Measurements from ENCODE around the gene SLC8A1. TPM values are rescaled to one million over a fixed set of nuclear protein-coding genes. Genes with fewer than 3 reads are reported as not detected.

The SLC8A1 gene
- total RNA-seq, 2 donors from 2014 or later = 4.7 to 6.3 TPM

DNA sequence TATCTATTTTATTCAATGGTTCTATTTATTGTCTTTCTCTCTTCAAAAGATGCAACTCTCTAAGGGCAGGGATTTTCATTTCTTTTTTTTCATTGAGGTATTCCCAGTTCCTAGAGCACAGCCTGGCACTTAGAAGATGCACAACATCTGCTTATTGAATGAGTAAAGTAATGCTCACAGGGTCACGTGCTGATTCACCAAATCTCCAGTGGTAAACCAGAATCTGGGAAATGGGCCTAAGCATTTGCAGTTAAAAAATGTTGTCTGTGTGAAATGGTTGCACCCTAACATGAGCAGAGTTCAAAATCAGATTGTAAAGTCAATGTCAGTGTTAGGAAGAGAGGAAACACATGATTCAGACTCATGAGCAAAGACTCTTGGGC is 15.8 kb downstream of the SLC8A1 start:
- Mint-ChIP-seq H3K36me3 (ENCODE audit: low read depth) (no peaks in the 10 kb centered on the region), H3K4me1 (no peaks in the 10 kb centered on the region), H3K9me3 (no peaks in the 10 kb centered on the region), H3K4me3 (no peak overlapping the region), H3K27ac (no peak overlapping the region), H3K27me3 (ENCODE audit: insufficient read depth) (no peaks in the 10 kb centered on the region)
- TF ChIP-seq, protein P1, sequence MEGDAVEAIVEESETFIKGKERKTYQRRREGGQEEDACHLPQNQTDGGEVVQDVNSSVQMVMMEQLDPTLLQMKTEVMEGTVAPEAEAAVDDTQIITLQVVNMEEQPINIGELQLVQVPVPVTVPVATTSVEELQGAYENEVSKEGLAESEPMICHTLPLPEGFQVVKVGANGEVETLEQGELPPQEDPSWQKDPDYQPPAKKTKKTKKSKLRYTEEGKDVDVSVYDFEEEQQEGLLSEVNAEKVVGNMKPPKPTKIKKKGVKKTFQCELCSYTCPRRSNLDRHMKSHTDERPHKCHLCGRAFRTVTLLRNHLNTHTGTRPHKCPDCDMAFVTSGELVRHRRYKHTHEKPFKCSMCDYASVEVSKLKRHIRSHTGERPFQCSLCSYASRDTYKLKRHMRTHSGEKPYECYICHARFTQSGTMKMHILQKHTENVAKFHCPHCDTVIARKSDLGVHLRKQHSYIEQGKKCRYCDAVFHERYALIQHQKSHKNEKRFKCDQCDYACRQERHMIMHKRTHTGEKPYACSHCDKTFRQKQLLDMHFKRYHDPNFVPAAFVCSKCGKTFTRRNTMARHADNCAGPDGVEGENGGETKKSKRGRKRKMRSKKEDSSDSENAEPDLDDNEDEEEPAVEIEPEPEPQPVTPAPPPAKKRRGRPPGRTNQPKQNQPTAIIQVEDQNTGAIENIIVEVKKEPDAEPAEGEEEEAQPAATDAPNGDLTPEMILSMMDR (conservative IDR thresholded peaks at IDR 0.05) = no peak
- DNase-seq = no peak
- Histone ChIP-seq H3K36me3 (ENCODE audit: control insufficient read depth, insufficient read depth, low read length) (no peaks in the 10 kb centered on the region), H3K9me3 (ENCODE audit: control insufficient read depth, low read length) (no peaks in the 10 kb centered on the region), H3K27ac (ENCODE audit: low read depth, low read length) (no peak overlapping the region), H3K9ac (ENCODE audit: extremely low read depth, low read length, poor library complexity, severe bottlenecking) (no peak overlapping the region), H3K27me3 (ENCODE audit: control insufficient read depth, insufficient read depth, low read length, poor library complexity, severe bottlenecking) (no peaks in the 10 kb centered on the region), H3K4me3 (ENCODE audit: low read length) (no peak overlapping the region), H3K4me1 (ENCODE audit: control insufficient read depth, insufficient read depth, low read length) (no peaks in the 10 kb centered on the region)
- 87 to 100% methylated on average over 1 of the region's 1 CpG for WGBS, 2 experiments (ENCODE audit: insufficient coverage in 1 of 2, insufficient read length in 1 of 2)

DNA sequence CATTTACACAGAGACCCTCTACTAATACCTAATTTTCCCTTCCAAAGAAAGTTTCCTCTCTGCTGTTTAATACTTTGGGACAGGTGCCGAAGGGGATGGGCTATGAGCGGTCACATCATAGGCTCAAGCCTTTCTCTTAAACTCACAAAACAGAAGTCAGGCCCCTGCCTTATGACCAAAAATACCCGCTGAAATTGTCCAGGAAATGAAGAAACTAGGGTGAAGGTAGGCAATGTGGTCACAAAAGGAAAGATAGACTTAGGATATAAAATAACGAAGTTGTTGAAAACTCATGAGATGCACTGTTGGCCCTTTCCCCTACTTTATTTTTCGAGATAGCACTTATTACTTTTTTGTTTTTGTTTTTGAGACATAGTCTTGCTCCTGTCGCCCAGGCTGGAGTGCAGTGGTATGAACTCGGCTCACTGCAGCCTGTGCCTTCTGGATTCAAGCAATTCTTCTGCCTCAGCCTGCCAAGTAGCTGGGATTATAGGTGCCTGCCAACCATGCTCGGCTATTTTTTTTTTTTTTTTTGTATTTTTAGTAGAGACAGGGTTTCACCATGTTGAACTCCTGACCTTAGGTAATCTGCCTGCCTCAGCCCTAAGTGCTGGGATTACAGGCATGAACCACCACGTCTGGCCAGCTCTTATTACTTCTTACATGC is 16.3 kb downstream of the SLC8A1 start:
- WGBS, 2 experiments (ENCODE audit: insufficient coverage in 1 of 2, insufficient read length in 1 of 2) = 92 to 96% methylated on average over 7 to 9 of the region's 9 CpGs
- TF ChIP-seq, protein P1 (conservative IDR thresholded peaks at IDR 0.05) = no peak
- DNase-seq = no peak
- no peak overlapping the region for H3K4me3 ChIP-seq (ENCODE audit: low read length)
- Mint-ChIP-seq H3K27ac (no peak overlapping the region), H3K27me3 (ENCODE audit: insufficient read depth) (no peaks in the 10 kb centered on the region), H3K4me3 (no peak overlapping the region), H3K36me3 (ENCODE audit: low read depth) (no peaks in the 10 kb centered on the region), H3K4me1 (no peaks in the 10 kb centered on the region), H3K9me3 (no peaks in the 10 kb centered on the region)
- no peak overlapping the region for H3K27ac ChIP-seq (ENCODE audit: low read depth, low read length)
- no peaks in the 10 kb centered on the region for H3K4me1 ChIP-seq (ENCODE audit: control insufficient read depth, insufficient read depth, low read length)
- no peaks in the 10 kb centered on the region for H3K36me3 ChIP-seq (ENCODE audit: control insufficient read depth, insufficient read depth, low read length)
- no peaks in the 10 kb centered on the region for H3K9me3 ChIP-seq (ENCODE audit: control insufficient read depth, low read length)
- no peaks in the 10 kb centered on the region for H3K27me3 ChIP-seq (ENCODE audit: control insufficient read depth, insufficient read depth, low read length, poor library complexity, severe bottlenecking)
- no peak overlapping the region for H3K9ac ChIP-seq (ENCODE audit: extremely low read depth, low read length, poor library complexity, severe bottlenecking)

DNA sequence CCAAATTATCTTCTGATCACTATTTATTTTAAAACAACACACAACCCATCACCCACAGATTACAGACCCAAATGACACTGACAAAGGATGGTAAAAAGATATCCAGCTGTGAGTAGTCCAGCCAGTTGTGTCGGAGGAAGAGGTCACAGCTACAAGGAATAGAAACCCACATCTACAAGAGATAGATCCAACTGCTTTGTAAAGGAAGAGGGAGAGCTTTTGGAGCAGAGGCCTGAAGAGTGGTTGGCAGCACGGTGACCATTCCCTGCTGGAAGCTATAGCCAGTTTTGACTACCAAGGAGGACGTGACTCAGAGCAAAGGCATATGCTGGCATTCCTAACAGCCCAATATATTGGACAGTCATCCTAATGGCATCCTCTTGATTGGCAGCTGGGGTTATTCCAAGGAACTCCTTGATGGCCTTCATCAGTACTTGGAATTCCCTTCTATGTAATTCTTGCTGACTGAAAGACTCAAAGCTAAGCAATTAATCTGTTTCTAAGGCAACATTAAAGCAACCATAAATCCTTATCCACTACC is 17.1 kb downstream of the SLC8A1 start:
- H3K36me3 ChIP-seq (ENCODE audit: control insufficient read depth, insufficient read depth, low read length) = no peaks in the 10 kb centered on the region
- no peaks in the 10 kb centered on the region for H3K4me1 Mint-ChIP-seq
- DNase-seq = no peak
- H3K9ac ChIP-seq (ENCODE audit: extremely low read depth, low read length, poor library complexity, severe bottlenecking) = no peak overlapping the region
- H3K9me3 ChIP-seq (ENCODE audit: control insufficient read depth, low read length) = no peaks in the 10 kb centered on the region
- no peak overlapping the region for H3K4me3 Mint-ChIP-seq
- no peaks in the 10 kb centered on the region for H3K27me3 ChIP-seq (ENCODE audit: control insufficient read depth, insufficient read depth, low read length, poor library complexity, severe bottlenecking)
- no peaks in the 10 kb centered on the region for H3K36me3 Mint-ChIP-seq (ENCODE audit: low read depth)
- no peak overlapping the region for H3K27ac ChIP-seq (ENCODE audit: low read depth, low read length)
- H3K9me3 Mint-ChIP-seq = no peaks in the 10 kb centered on the region
- H3K27ac Mint-ChIP-seq = no peak overlapping the region
- TF ChIP-seq, protein P1 (conservative IDR thresholded peaks at IDR 0.05) = no peak
- WGBS, 2 experiments (ENCODE audit: insufficient coverage in 1 of 2, insufficient read length in 1 of 2) = 78 to 83% methylated on average over 2 to 3 of the region's 3 CpGs
- no peaks in the 10 kb centered on the region for H3K27me3 Mint-ChIP-seq (ENCODE audit: insufficient read depth)
- no peaks in the 10 kb centered on the region for H3K4me1 ChIP-seq (ENCODE audit: control insufficient read depth, insufficient read depth, low read length)
- no peak overlapping the region for H3K4me3 ChIP-seq (ENCODE audit: low read length)
